HG02970 (cell line): ENCODE measurements around the gene KRTAP3-2.

Experiments used
- ATAC-seq: cut with Tn5 transposase; IDR thresholded peaks from one replicate; pipeline ENCODE4 v1.9.1; 2021; ENCODE audit warnings: mild to moderate bottlenecking, moderate library complexity, moderate number of reproducible peaks; ENCODE audit not compliant: unreplicated experiment, low FRiP score

The KRTAP3-2 gene

GRCh38 chr17:40974366-40974765 lies 25.3 kb downstream of the KRTAP3-2 start:
- ATAC-seq: no peak

GRCh38 chr17:40967582-40967981 lies 32.1 kb downstream of the KRTAP3-2 start:
- no peak for ATAC-seq

- ATAC-seq: no peak
Measured at GRCh38 chr17:40966848-40967247, 32.9 kb downstream of the KRTAP3-2 start, which contains the start of gene KRT39. Gene KRT39, minus strand, starts transcription at chr17:40966948. Its CDS starts 92 bp downstream, at chr17:40966856.

- ATAC-seq: no peak
Measured at GRCh38 chr17:40963838-40964237, 35.9 kb downstream of the KRTAP3-2 start.

- ATAC-seq: no peak
Measured at GRCh38 chr17:40962059-40962561, 37.6 kb downstream of the KRTAP3-2 start.

- no peak for ATAC-seq
Measured at GRCh38 chr17:40961591-40961990, 38.1 kb downstream of the KRTAP3-2 start.

- ATAC-seq: no peak
Measured at GRCh38 chr17:40960144-40960543, 39.6 kb downstream of the KRTAP3-2 start.

- ATAC-seq: no peak
Measured at GRCh38 chr17:40958086-40958953, 41.4 kb downstream of the KRTAP3-2 start.

- no peak for ATAC-seq
Measured at GRCh38 chr17:40956401-40957254, 43.1 kb downstream of the KRTAP3-2 start.

- ATAC-seq: no peak
Measured at GRCh38 chr17:40953881-40954280, 45.8 kb downstream of the KRTAP3-2 start.

- no peak for ATAC-seq
Measured at GRCh38 chr17:40952661-40953060, 47.0 kb downstream of the KRTAP3-2 start.

- ATAC-seq: no peak
Measured at GRCh38 chr17:40952154-40952553, 47.6 kb downstream of the KRTAP3-2 start.

GRCh38 chr17:40951011-40951622 lies 48.6 kb downstream of the KRTAP3-2 start:
- no peak for ATAC-seq

GRCh38 chr17:40950176-40950575 lies 49.5 kb downstream of the KRTAP3-2 start:
- ATAC-seq: no peak

- no peak for ATAC-seq
Measured at GRCh38 chr17:40949418-40949817, 50.3 kb downstream of the KRTAP3-2 start.
